ENCODE results near the gene HSPA12B. TPM values are rescaled to one million over a fixed set of nuclear protein-coding genes. Genes with fewer than 3 reads are reported as not detected.
A peak's percentile ranks its signal among the peaks of the same experiment; 100 is the strongest.

The HSPA12B gene
- polyA plus RNA-seq, 1 donor, result 6.3 TPM

- Histone ChIP-seq H3K4me3 (ENCODE audit: low read length) (peak overlapping the region; percentile 80), H3K9me3 (ENCODE audit: control insufficient read depth, low read depth, low read length) (no peaks in the 10 kb centered on the region), H3K27ac (ENCODE audit: low read length) (no peak overlapping the region), H3K27me3 (ENCODE audit: control insufficient read depth, insufficient read depth, low read length) (no peaks in the 10 kb centered on the region), H3K4me1 (ENCODE audit: control insufficient read depth, insufficient read depth, low read length) (peaks cover 21% of the 10 kb centered on the region), H3K36me3 (ENCODE audit: control insufficient read depth, insufficient read depth, low read length) (no peaks in the 10 kb centered on the region)
- no peak for DNase-seq
- WGBS (ENCODE audit: insufficient coverage, low lambda C conversion rate), result 40% methylated on average over 1 of the region's 9 CpGs
These were observed 34.1 kb downstream of the HSPA12B start for GRCh38 chr20:3766422-3767109.

- no CpG with 5 or more reads among the region's 21 CpGs for WGBS (ENCODE audit: insufficient coverage, low lambda C conversion rate)
- Histone ChIP-seq H3K4me1 (ENCODE audit: control insufficient read depth, insufficient read depth, low read length) (peaks cover 21% of the 10 kb centered on the region), H3K4me3 (ENCODE audit: low read length) (peak overlapping the region; percentile 80), H3K9me3 (ENCODE audit: control insufficient read depth, low read depth, low read length) (no peaks in the 10 kb centered on the region), H3K27me3 (ENCODE audit: control insufficient read depth, insufficient read depth, low read length) (no peaks in the 10 kb centered on the region), H3K36me3 (ENCODE audit: control insufficient read depth, insufficient read depth, low read length) (no peaks in the 10 kb centered on the region), H3K27ac (ENCODE audit: low read length) (peak overlapping the region; percentile 17)
- DNase-seq, result no peak
These were observed 34.6 kb downstream of the HSPA12B start for GRCh38 chr20:3767110-3767426.

GRCh38 chr20:3767427-3768341 is 35.2 kb downstream of the HSPA12B start, which contains the start of gene ADISSP:
Gene ADISSP, minus strand, starts transcription at chr20:3767753. Its CDS starts 7,653 bp downstream, at chr20:3760100.
- Histone ChIP-seq H3K4me1 (ENCODE audit: control insufficient read depth, insufficient read depth, low read length) (peaks cover 21% of the 10 kb centered on the region), H3K27me3 (ENCODE audit: control insufficient read depth, insufficient read depth, low read length) (no peaks in the 10 kb centered on the region), H3K9me3 (ENCODE audit: control insufficient read depth, low read depth, low read length) (no peaks in the 10 kb centered on the region), H3K27ac (ENCODE audit: low read length) (peak within 1 kb of the TSS; percentile 91), H3K36me3 (ENCODE audit: control insufficient read depth, insufficient read depth, low read length) (no peaks in the 10 kb centered on the region), H3K4me3 (ENCODE audit: low read length) (peak within 1 kb of the TSS; percentile 97)
- peak; percentile 99 for DNase-seq
- WGBS (ENCODE audit: insufficient coverage, low lambda C conversion rate), result no CpG with 5 or more reads among the region's 80 CpGs

- Histone ChIP-seq H3K27me3 (ENCODE audit: control insufficient read depth, insufficient read depth, low read length) (no peaks in the 10 kb centered on the region), H3K9me3 (ENCODE audit: control insufficient read depth, low read depth, low read length) (no peaks in the 10 kb centered on the region), H3K36me3 (ENCODE audit: control insufficient read depth, insufficient read depth, low read length) (no peaks in the 10 kb centered on the region), H3K27ac (ENCODE audit: low read length) (peak overlapping the region; percentile 91), H3K4me1 (ENCODE audit: control insufficient read depth, insufficient read depth, low read length) (peaks cover 21% of the 10 kb centered on the region), H3K4me3 (ENCODE audit: low read length) (peak overlapping the region; percentile 97)
- WGBS (ENCODE audit: insufficient coverage, low lambda C conversion rate), result 20% methylated on average over 1 of the region's 51 CpGs
- DNase-seq, result peak; percentile 59 to 77
These were observed 36.1 kb downstream of the HSPA12B start for GRCh38 chr20:3768342-3769130.

GRCh38 chr20:3771552-3772058 is 39.1 kb downstream of the HSPA12B start:
- WGBS (ENCODE audit: insufficient coverage, low lambda C conversion rate), result no CpG with 5 or more reads among the region's 7 CpGs
- Histone ChIP-seq H3K4me3 (ENCODE audit: low read length) (no peak overlapping the region), H3K27me3 (ENCODE audit: control insufficient read depth, insufficient read depth, low read length) (no peaks in the 10 kb centered on the region), H3K36me3 (ENCODE audit: control insufficient read depth, insufficient read depth, low read length) (no peaks in the 10 kb centered on the region), H3K4me1 (ENCODE audit: control insufficient read depth, insufficient read depth, low read length) (peaks cover 13% of the 10 kb centered on the region), H3K9me3 (ENCODE audit: control insufficient read depth, low read depth, low read length) (no peaks in the 10 kb centered on the region), H3K27ac (ENCODE audit: low read length) (no peak overlapping the region)
- no peak for DNase-seq

- Histone ChIP-seq H3K9me3 (ENCODE audit: control insufficient read depth, low read depth, low read length) (peaks cover 3% of the 10 kb centered on the region), H3K27ac (ENCODE audit: low read length) (no peak overlapping the region), H3K4me3 (ENCODE audit: low read length) (no peak overlapping the region), H3K4me1 (ENCODE audit: control insufficient read depth, insufficient read depth, low read length) (peaks cover 17% of the 10 kb centered on the region), H3K36me3 (ENCODE audit: control insufficient read depth, insufficient read depth, low read length) (no peaks in the 10 kb centered on the region), H3K27me3 (ENCODE audit: control insufficient read depth, insufficient read depth, low read length) (peaks cover 31% of the 10 kb centered on the region)
- no CpG with 5 or more reads among the region's 4 CpGs for WGBS (ENCODE audit: insufficient coverage, low lambda C conversion rate)
- no peak for DNase-seq
These were observed 43.1 kb downstream of the HSPA12B start for GRCh38 chr20:3775457-3776108.

- Histone ChIP-seq H3K4me1 (ENCODE audit: control insufficient read depth, insufficient read depth, low read length) (peaks cover 32% of the 10 kb centered on the region), H3K4me3 (ENCODE audit: low read length) (peak overlapping the region; percentile 14), H3K36me3 (ENCODE audit: control insufficient read depth, insufficient read depth, low read length) (no peaks in the 10 kb centered on the region), H3K27ac (ENCODE audit: low read length) (no peak overlapping the region), H3K9me3 (ENCODE audit: control insufficient read depth, low read depth, low read length) (peaks cover 3% of the 10 kb centered on the region), H3K27me3 (ENCODE audit: control insufficient read depth, insufficient read depth, low read length) (peaks cover 31% of the 10 kb centered on the region)
- no peak for DNase-seq
- no CpG with 5 or more reads among the region's 16 CpGs for WGBS (ENCODE audit: insufficient coverage, low lambda C conversion rate)
These were observed 44.9 kb downstream of the HSPA12B start for GRCh38 chr20:3777381-3777715.

- no peak overlapping the region for H3K27ac ChIP-seq (ENCODE audit: low read length)
- H3K27me3 ChIP-seq (ENCODE audit: control insufficient read depth, insufficient read depth, low read length), result peaks cover 31% of the 10 kb centered on the region
- H3K9me3 ChIP-seq (ENCODE audit: control insufficient read depth, low read depth, low read length), result peaks cover 3% of the 10 kb centered on the region
- 0% methylated on average over 1 of the region's 70 CpGs for WGBS (ENCODE audit: insufficient coverage, low lambda C conversion rate)
- peaks cover 3% of the 10 kb centered on the region for H3K36me3 ChIP-seq (ENCODE audit: control insufficient read depth, insufficient read depth, low read length)
- peak overlapping the region; percentile 14 for H3K4me3 ChIP-seq (ENCODE audit: low read length)
- H3K4me1 ChIP-seq (ENCODE audit: control insufficient read depth, insufficient read depth, low read length), result peaks cover 38% of the 10 kb centered on the region
- DNase-seq, result peak in 1 of 2 donors; percentile 48
These were observed 45.5 kb downstream of the HSPA12B start for GRCh38 chr20:3777716-3778629.

- H3K27me3 ChIP-seq (ENCODE audit: control insufficient read depth, insufficient read depth, low read length), result peaks cover 31% of the 10 kb centered on the region
- H3K4me1 ChIP-seq (ENCODE audit: control insufficient read depth, insufficient read depth, low read length), result peaks cover 48% of the 10 kb centered on the region
- peaks cover 8% of the 10 kb centered on the region for H3K36me3 ChIP-seq (ENCODE audit: control insufficient read depth, insufficient read depth, low read length)
- no peak for DNase-seq
- no peak overlapping the region for H3K27ac ChIP-seq (ENCODE audit: low read length)
- H3K4me3 ChIP-seq (ENCODE audit: low read length), result no peak overlapping the region
- H3K9me3 ChIP-seq (ENCODE audit: control insufficient read depth, low read depth, low read length), result peaks cover 3% of the 10 kb centered on the region
- no CpG with 5 or more reads among the region's 18 CpGs for WGBS (ENCODE audit: insufficient coverage, low lambda C conversion rate)
These were observed 46.5 kb downstream of the HSPA12B start for GRCh38 chr20:3778976-3779375.
